Measurements from ENCODE around the gene ZNF256. TPM values are rescaled to one million over a fixed set of nuclear protein-coding genes. Genes with fewer than 3 reads are reported as not detected.

The ZNF256 gene
- 4.1 and 6.2 TPM in 2 replicates for total RNA-seq

GRCh38 chr19:57947419-57948134 is at the start of gene ZNF256:
TSS of gene ZNF256 (minus strand) at chr19:57947706. CDS start at chr19:57947474, 232 bp downstream.

GRCh38 chr19:57974434-57974833 is 26.9 kb upstream of the ZNF256 start, which contains the start of gene C19orf18:
TSS of gene C19orf18 (minus strand) at chr19:57974534. CDS start at chr19:57974432, 102 bp downstream.

GRCh38 chr19:57934820-57935665 is 12.5 kb downstream of the ZNF256 start, which contains the start of gene ZNF418:
TSS of gene ZNF418 (minus strand) at chr19:57935402. CDS start at chr19:57933822, 1,580 bp downstream.

GRCh38 chr19:57916168-57916995 is 31.1 kb downstream of the ZNF256 start, which contains the start of gene ZNF417:
TSS of gene ZNF417 (minus strand) at chr19:57916592. CDS start at chr19:57916411, 181 bp downstream.

Other genes with a start within 250 kb of the ZNF256 start
- 3.6 and 4.7 TPM in 2 replicates for gene ZNF154, start 238.5 kb downstream of the ZNF256 start, total RNA-seq
- gene ZNF671, start 220.1 kb downstream of the ZNF256 start, total RNA-seq, result 5.6 and 7.5 TPM in 2 replicates
- gene ZNF776, start 200.9 kb downstream of the ZNF256 start, total RNA-seq, result 6.7 and 7.4 TPM in 2 replicates
- 8.6 and 9.0 TPM in 2 replicates for gene ZNF586, start 178.0 kb downstream of the ZNF256 start, total RNA-seq
- gene ZNF552, start 132.8 kb downstream of the ZNF256 start, total RNA-seq, result 2.0 and 3.4 TPM in 2 replicates
- 11.0 and 12.4 TPM in 2 replicates for gene ZNF587B, start 117.4 kb downstream of the ZNF256 start, total RNA-seq
- 10.7 and 24.6 TPM in 2 replicates for gene ZNF587, start 97.8 kb downstream of the ZNF256 start, total RNA-seq
- gene ZNF814, start 58.7 kb downstream of the ZNF256 start, total RNA-seq, result 5.7 and 8.9 TPM in 2 replicates
- gene ZNF417, start 31.1 kb downstream of the ZNF256 start, total RNA-seq, result 7.2 and 7.5 TPM in 2 replicates
- gene ZNF418, start 12.3 kb downstream of the ZNF256 start, total RNA-seq, result 1.9 and 3.7 TPM in 2 replicates
- 0.64 TPM in 1 of 2 replicates, not detected in the other for gene C19orf18, start 26.8 kb upstream of the ZNF256 start, total RNA-seq
- gene ZNF606, start 55.1 kb upstream of the ZNF256 start, total RNA-seq, result 13.3 and 16.1 TPM in 2 replicates
- gene ZSCAN1, start 86.3 kb upstream of the ZNF256 start, total RNA-seq, result not detected in 2 replicates
- 3.9 and 5.3 TPM in 2 replicates for gene ZNF135, start 111.6 kb upstream of the ZNF256 start, total RNA-seq
- gene ZSCAN18, start 150.5 kb upstream of the ZNF256 start, total RNA-seq, result 49.3 and 52.7 TPM in 2 replicates
- gene ZNF329, start 203.1 kb upstream of the ZNF256 start, total RNA-seq, result 7.2 and 7.8 TPM in 2 replicates
- gene ZNF274, start 235.4 kb upstream of the ZNF256 start, total RNA-seq, result 18.0 and 21.7 TPM in 2 replicates